K562 (cell line): Measurements from ENCODE around the gene CD151. TPM values are rescaled to one million over a fixed set of nuclear protein-coding genes. Genes with fewer than 3 reads are reported as not detected.

Source experiments
- ATF1 ChIP-seq, 2 experiments: fragments of 450-650 bp in 1 of 2; IDR thresholded peaks; 2 replicates each; pipeline ENCODE4 v1.6.1; 2016; ENCODE audit warnings: missing compliant biosample characterization in 1 of 2, missing genetic modification characterization in 1 of 2
- ETV5 ChIP-seq: sonication (generic); formaldehyde crosslinking; IDR thresholded peaks from 2 replicates; pipeline ENCODE4 v1.4.0; 2020; ENCODE audit warnings: low read depth, mild to moderate bottlenecking, missing genetic modification reagents
- FIP1L1 ChIP-seq: fragments of 200-400 bp; formaldehyde crosslinking; IDR thresholded peaks from 2 replicates; pipeline ENCODE4 v1.6.1; 2018; ENCODE audit warnings: mild to moderate bottlenecking, low read depth, low read length; ENCODE audit not compliant: poor library complexity, severe bottlenecking
- GATA2 ChIP-seq: sonication (generic); formaldehyde crosslinking; IDR thresholded peaks from 2 replicates; pipeline ENCODE4 v1.4.0; 2020; ENCODE audit warnings: mild to moderate bottlenecking, missing genetic modification reagents
- HNRNPL ChIP-seq: fragments of 200-400 bp; formaldehyde crosslinking; IDR thresholded peaks from 2 replicates; pipeline ENCODE4 v1.6.1; 2017; ENCODE audit warnings: low read depth, mild to moderate bottlenecking, low read length
- JUN ChIP-seq, 2 experiments: sonication (generic) in 1 of 2; formaldehyde crosslinking in 1 of 2; IDR thresholded peaks; 2 replicates each; pipeline versions ENCODE4 v1.6.1 to v1.8.0; 2012 to 2022; ENCODE audit warnings: borderline replicate concordance in 2 of 2, mild to moderate bottlenecking in 2 of 2, improper control_type of control experiment in 1 of 2, low read depth in 1 of 2, low read length in 1 of 2, missing genetic modification reagents in 1 of 2
- KAT8 ChIP-seq: fragments of 450-650 bp; IDR thresholded peaks from 2 replicates; pipeline ENCODE4 v1.6.1; 2016; ENCODE audit warnings: low read depth, mild to moderate bottlenecking
- KLF1 ChIP-seq: fragments of 450-650 bp; IDR thresholded peaks from 2 replicates; pipeline ENCODE4 v1.6.1; 2016; ENCODE audit warnings: missing genetic modification characterization, missing compliant biosample characterization
- LEF1 ChIP-seq: fragments of 450-650 bp; IDR thresholded peaks from 2 replicates; pipeline ENCODE4 v1.6.1; 2016; ENCODE audit warnings: mild to moderate bottlenecking
- MCM5 ChIP-seq: fragments of 450-650 bp; IDR thresholded peaks from 2 replicates; pipeline ENCODE4 v1.6.1; 2016; ENCODE audit warnings: low read depth
- NR3C1 ChIP-seq: sonication (generic); formaldehyde crosslinking; IDR thresholded peaks from 2 replicates; pipeline ENCODE4 v1.8.1; 2022; ENCODE audit warnings: missing genetic modification reagents
- POLR2A ChIP-seq: fragments of 450-650 bp; conservative IDR thresholded peaks from 2 replicates; pipeline ENCODE4 v1.6.1; 2016
- RB1 ChIP-seq: fragments of 450-650 bp; IDR thresholded peaks from 2 replicates; pipeline ENCODE4 v1.6.1; 2017; ENCODE audit warnings: low read depth, mild to moderate bottlenecking
- SMC3 ChIP-seq: conservative IDR thresholded peaks from 2 replicates; pipeline ENCODE4 v1.6.1; 2011; ENCODE audit warnings: low read depth, low read length, improper control_type of control experiment; ENCODE audit not compliant: insufficient read depth
- TARDBP ChIP-seq: fragments of 450-650 bp; IDR thresholded peaks from 2 replicates; pipeline ENCODE4 v1.6.1; 2016
- ZKSCAN3 ChIP-seq: fragments of 250-450 bp; sonication (Bioruptor Pico); IDR thresholded peaks from 2 replicates; pipeline ENCODE4 v1.4.0; 2020
- ZNF280A ChIP-seq: fragments of 450-650 bp; IDR thresholded peaks from 2 replicates; pipeline ENCODE4 v1.6.1; 2018; ENCODE audit warnings: mild to moderate bottlenecking, low read depth; ENCODE audit not compliant: partially characterized antibody
- ZNF316 ChIP-seq: fragments of 450-650 bp; IDR thresholded peaks from 2 replicates; pipeline ENCODE4 v1.6.1; 2016
- ZNF57 ChIP-seq: fragments of 450-650 bp; formaldehyde crosslinking; IDR thresholded peaks from 2 replicates; pipeline ENCODE4 v1.4.0; 2020; ENCODE audit warnings: mild to moderate bottlenecking, moderate library complexity
- ZNF77 ChIP-seq: fragments of 250-450 bp; sonication (Bioruptor Pico); IDR thresholded peaks from 2 replicates; pipeline ENCODE4 v1.5.0; 2020
- ZNF830 ChIP-seq: fragments of 250-450 bp; sonication (Bioruptor Pico); IDR thresholded peaks from 2 replicates; pipeline ENCODE4 v1.5.0; 2021; ENCODE audit warnings: mild to moderate bottlenecking
- ZSCAN29 ChIP-seq: fragments of 450-650 bp; IDR thresholded peaks from 2 replicates; pipeline ENCODE4 v1.6.1; 2017
- polyA plus RNA-seq, 8 experiments: library from polyadenylated mRNA; depleted of rRNA in 4 of 8; stranded (reverse) in 5 of 8; unstranded in 3 of 8; fragments of >200 nt; fragmentation: Nextera tagmentation in 2 of 8; fragmentation: Illumina TruSeq in 1 of 8; extraction: Ambion mirVana in 2 of 8; extraction: Trizol in 1 of 8; gene quantifications; 2 replicates each; pipeline versions ENCODE4 v1.2.1 to v1.2.3, GENCODE V29; 2011 to 2014; ENCODE audit warnings: inconsistent platforms in 1 of 8, missing spikeins in 1 of 8
- total RNA-seq, 7 experiments: library from RNA; depleted of rRNA in 6 of 7; stranded (reverse); fragments of >200 nt in 6 of 7; fragmentation: Illumina TruSeq in 2 of 7; extraction: Trizol in 2 of 7; gene quantifications; 2 replicates each; pipeline versions ENCODE4 v1.2.1 to v1.2.3, GENCODE V29; 2011 to 2021; ENCODE audit warnings: low replicate concordance in 1 of 7
- TF ChIP-seq, protein P1 (sequence below): fragments of 200-800 bp; sonication (Bioruptor generic); IDR thresholded peaks from 2 replicates; pipeline ENCODE4 v1.6.1; 2017; ENCODE audit warnings: missing genetic modification characterization, missing compliant biosample characterization
- TF ChIP-seq, protein P2 (sequence below): sonication (generic); formaldehyde crosslinking; IDR thresholded peaks from 2 replicates; pipeline ENCODE4 v1.8.1; 2022; ENCODE audit warnings: missing genetic modification reagents
- TF ChIP-seq, protein P3 (sequence below): fragments of 450-650 bp; formaldehyde crosslinking; IDR thresholded peaks from 2 replicates; pipeline ENCODE4 v1.4.0; 2022; ENCODE audit warnings: missing genetic modification characterization

The CD151 gene
- total and polyA plus RNA-seq, 9 of the 15 experiments (the other 6 are each of a cell fraction or from before 2014, with no cell fraction given), result 2.3 to 187 (median 140) TPM

- TF ChIP-seq, protein P1, sequence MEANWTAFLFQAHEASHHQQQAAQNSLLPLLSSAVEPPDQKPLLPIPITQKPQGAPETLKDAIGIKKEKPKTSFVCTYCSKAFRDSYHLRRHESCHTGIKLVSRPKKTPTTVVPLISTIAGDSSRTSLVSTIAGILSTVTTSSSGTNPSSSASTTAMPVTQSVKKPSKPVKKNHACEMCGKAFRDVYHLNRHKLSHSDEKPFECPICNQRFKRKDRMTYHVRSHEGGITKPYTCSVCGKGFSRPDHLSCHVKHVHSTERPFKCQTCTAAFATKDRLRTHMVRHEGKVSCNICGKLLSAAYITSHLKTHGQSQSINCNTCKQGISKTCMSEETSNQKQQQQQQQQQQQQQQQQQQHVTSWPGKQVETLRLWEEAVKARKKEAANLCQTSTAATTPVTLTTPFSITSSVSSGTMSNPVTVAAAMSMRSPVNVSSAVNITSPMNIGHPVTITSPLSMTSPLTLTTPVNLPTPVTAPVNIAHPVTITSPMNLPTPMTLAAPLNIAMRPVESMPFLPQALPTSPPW, result peak; percentile 76
- TF ChIP-seq ETV5 (CRISPR knock-in tag) (peak; percentile 53; the same call in 1 of the 2 replicates), RB1 (peak; percentile 72; the same call in 1 of the 2 replicates), JUN (IDR thresholded peaks at IDR 0.05; ENCODE audit: borderline replicate concordance, low read depth, low read length) (no peak), JUN (CRISPR knock-in tag; IDR thresholded peaks at IDR 0.05; ENCODE audit: borderline replicate concordance) (0 out of 2 replicates have a peak, but pooled peaks have one; percentile 58), ZNF830 (CRISPR knock-in tag) (0 out of 2 replicates have a peak, but pooled peaks have one; percentile 19), TARDBP (0 out of 2 replicates have a peak, but pooled peaks have one; percentile 14), SMC3 (no peak), KLF1 (no peak; the same call in 1 of the 2 replicates), ZNF280A (no peak), ZNF316 (no peak), MCM5 (no peak), HNRNPL (0 out of 2 replicates have a peak, but pooled peaks have one; percentile 29), KAT8 (no peak), ATF1 (CRISPR knock-in tag; IDR thresholded peaks at IDR 0.05) (no peak), ATF1 (tag; IDR thresholded peaks at IDR 0.05) (0 out of 2 replicates have a peak, but pooled peaks have one; percentile 24), GATA2 (CRISPR knock-in tag) (no peak), ZKSCAN3 (CRISPR knock-in tag) (no peak), POLR2A (peak; percentile 65), LEF1 (peak; percentile 48; the same call in 1 of the 2 replicates), ZNF57 (CRISPR knock-in tag) (no peak), ZNF77 (no peak), NR3C1 (CRISPR knock-in tag) (no peak), ZSCAN29 (no peak), FIP1L1 (peak; percentile 12)
- TF ChIP-seq, protein P2, sequence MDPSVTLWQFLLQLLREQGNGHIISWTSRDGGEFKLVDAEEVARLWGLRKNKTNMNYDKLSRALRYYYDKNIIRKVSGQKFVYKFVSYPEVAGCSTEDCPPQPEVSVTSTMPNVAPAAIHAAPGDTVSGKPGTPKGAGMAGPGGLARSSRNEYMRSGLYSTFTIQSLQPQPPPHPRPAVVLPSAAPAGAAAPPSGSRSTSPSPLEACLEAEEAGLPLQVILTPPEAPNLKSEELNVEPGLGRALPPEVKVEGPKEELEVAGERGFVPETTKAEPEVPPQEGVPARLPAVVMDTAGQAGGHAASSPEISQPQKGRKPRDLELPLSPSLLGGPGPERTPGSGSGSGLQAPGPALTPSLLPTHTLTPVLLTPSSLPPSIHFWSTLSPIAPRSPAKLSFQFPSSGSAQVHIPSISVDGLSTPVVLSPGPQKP (CRISPR knock-in tag), result no peak
- TF ChIP-seq, protein P3, sequence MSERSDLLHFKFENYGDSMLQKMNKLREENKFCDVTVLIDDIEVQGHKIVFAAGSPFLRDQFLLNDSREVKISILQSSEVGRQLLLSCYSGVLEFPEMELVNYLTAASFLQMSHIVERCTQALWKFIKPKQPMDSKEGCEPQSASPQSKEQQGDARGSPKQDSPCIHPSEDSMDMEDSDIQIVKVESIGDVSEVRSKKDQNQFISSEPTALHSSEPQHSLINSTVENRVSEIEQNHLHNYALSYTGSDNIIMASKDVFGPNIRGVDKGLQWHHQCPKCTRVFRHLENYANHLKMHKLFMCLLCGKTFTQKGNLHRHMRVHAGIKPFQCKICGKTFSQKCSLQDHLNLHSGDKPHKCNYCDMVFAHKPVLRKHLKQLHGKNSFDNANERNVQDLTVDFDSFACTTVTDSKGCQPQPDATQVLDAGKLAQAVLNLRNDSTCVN (CRISPR knock-in tag), result 0 out of 2 replicates have a peak, but pooled peaks have one; percentile 26
Measured at GRCh38 chr11:827146-827896, 5.4 kb upstream of the CD151 start (continued).
